GM18909 (cell line): ENCODE measurements around the gene HSPA12A.

Experiments
- ATAC-seq: cut with Tn5 transposase; IDR thresholded peaks from one replicate; pipeline ENCODE4 v1.9.1; 2021; ENCODE audit warnings: mild to moderate bottlenecking; ENCODE audit not compliant: unreplicated experiment, poor library complexity

The HSPA12A gene

DNA sequence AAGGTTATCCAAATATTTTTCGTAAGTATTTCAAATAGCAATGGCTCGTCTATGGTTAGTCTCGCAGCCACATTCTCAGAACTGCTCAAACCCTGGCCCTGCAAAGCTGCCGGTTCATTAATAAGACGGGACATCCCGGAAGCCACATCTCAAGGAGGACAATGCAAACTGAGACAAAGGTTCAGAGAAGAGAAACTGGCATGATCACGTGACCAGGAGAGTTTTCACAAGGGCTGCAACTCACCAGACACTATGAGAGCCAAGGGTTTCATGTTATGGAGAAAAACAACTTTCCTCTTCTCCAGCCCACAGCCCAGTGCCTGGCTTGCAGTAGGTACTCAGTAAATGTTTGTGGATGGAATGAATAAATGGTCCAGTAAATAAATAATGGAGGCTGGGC is 5.0 kb upstream of the HSPA12A start:
- no peak for ATAC-seq

DNA sequence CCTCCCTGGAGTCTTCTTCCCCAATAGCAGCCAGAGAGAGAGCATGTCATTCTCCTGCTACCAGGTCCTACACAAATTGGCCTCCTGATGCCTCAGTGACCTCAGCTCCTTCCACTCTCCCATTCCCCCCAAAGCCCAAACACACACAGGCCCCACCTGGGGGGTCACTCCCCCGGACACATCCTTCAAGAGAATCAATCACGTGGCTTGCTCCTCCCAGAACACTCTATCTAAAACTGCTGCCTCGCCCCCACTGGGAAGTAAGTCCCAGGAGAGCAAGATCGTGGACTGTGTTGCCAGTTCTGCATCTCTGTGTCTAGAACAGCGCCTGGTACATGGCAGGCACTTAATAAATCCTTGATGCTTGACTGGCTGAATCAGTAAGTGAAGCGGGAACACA is 2.5 kb upstream of the HSPA12A start:
- no peak for ATAC-seq

DNA sequence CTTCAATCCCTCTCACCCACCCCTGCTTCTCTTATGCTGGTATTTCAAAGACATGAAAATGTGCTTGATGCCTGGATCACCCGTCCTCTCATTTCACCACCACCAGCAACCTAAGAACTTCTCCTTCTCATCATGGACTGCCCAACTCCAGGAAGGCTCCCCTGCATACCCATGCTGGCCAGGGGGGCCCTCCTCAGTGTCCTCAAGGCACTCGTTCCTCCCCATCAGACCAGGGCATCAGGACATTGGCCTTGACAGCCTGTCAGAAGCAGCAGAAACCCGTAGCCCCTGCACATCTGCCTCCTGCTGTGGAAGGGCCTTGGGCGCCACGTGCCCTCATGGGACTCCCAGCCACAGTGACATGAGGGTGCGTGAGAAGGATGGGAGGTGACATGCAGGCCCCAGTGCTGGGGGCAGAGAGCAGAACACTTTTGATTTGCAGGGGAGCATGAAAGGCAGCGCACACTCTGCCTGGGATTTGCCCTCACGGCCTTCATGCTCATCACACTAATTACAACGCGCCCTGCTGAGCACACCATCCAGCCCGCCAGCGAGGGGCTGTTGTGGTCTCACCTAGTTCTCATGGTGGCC is 1.9 kb upstream of the HSPA12A start:
- no peak for ATAC-seq

DNA sequence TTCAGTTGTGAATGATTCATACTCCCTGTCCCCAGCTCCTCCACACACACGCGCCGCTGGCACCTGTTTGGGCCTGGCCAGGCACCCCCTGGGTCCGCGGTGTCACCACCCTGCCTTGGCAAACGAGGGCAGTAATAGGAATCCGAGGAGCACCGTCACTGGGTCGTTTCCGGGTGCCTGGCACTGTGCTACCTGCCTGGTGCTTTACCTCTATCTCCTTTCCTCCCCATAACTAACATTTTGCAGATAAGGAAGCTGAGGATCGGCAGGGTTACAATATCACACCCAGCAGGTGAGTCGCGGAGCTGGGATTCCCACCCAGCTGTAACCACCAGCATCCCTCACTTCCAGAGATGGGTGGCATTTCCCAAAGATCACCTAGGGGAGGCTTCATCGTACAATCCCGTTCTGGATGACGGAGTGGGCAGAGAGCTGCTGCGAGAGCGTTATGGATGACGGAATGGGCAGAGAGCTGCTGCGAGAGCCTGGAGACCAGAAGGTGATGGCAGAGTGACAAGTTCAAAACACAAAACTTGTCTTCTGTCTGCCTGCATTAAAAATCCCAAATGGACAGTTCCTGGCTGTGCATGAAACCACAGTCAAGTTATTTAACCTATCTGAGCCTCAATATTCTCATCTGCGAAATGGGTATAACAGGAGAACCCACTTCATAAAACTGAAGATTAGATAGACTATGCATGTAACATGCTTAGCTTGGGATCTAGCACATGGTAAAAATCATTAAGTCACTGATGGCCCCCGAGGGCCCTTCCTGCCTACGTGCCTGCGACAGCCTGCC is 1.1 kb upstream of the HSPA12A start:
- ATAC-seq, result no peak

DNA sequence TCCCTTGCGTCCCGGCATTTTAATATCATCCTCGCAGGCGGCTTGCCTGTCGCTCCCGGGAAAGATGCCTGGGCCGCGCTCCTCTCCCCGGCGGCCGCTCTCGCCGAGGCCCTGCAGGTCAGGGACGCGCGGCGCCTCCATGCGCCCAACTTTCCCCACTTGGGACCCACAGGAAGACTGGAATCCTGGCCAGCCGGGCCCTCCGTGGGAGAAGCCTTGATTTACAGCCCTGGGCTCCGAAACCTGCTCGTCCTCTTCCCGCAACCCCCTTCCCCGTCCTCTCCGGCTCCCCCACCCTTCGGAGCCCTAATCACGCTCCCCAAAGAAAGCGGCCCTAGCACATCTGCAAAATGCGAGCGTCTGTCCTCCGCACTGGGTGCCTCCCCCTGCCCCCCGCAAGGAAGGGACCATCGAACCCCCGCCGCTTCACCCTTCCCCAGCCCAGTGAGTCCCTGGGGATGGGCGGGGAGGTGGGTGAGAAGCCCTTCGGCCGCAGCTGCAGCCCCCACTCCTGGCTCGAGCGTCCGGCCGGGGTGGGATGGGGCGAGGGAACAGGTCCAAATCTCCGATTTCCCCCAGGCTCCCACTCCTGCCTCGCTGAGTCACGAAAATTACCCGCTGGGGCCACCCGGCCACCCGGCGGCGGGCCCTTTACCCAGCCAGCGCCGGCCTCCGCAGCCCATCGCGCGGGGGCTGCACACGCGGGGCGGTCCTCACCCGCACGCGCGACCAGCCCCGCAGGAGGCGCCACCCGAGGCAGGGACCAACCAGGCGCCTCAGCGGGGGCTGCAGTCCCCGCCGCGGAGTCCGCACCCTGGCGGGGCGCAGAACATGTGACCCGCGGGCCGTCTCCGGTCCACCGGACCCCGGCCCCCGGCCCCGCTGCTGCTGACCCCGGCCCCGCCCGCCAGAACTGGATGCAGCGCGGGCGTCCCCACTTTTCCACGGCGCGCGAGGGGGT is 695 bp downstream of the HSPA12A start:
- ATAC-seq, result peak; percentile 9

DNA sequence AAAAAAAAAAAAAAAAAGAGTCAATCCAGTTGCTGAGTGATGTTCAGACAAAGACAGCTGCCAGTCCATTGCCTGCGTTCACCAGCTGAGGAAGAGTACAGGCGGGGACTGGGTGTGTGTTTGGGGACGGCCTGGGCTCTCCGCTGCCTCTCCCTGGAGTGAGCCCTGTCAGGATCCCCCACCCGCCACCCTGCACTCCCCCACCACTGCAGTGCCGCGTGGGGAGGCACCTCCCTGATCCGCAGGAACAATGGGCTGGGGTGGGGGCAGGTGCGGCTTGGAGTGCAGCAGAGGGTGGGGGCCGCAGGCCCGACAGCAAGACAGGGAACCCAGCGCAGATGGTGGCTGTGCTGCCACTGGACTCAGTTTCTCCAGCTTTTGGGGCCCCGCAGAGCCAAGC is 1.4 kb downstream of the HSPA12A start:
- ATAC-seq, result no peak

GRCh38 chr10:116738339-116738738 is 4.0 kb downstream of the HSPA12A start:
- no peak for ATAC-seq

GRCh38 chr10:116737627-116738327 is 4.6 kb downstream of the HSPA12A start:
- no peak for ATAC-seq

DNA sequence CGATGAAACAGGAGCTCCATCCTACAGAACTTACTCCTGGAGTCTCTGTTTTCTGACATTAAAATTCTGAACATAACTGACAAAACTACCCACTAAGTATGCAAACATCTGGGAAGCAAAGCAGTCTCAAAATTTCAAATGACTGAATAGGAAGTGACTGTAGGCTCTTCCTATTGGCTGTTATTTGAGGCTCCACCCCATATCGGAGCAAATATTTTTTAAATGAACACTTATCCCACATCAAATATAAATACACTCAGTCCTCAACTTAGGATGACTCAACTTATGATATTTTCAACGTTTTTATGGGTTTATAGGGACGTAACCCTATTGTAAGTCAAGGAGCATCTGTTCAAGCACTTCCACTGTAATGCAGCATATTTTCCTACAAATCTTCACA is 8.8 kb downstream of the HSPA12A start:
- ATAC-seq, result no peak

- ATAC-seq, result no peak
Observed at GRCh38 chr10:116732573-116732972, 9.8 kb downstream of the HSPA12A start.

DNA sequence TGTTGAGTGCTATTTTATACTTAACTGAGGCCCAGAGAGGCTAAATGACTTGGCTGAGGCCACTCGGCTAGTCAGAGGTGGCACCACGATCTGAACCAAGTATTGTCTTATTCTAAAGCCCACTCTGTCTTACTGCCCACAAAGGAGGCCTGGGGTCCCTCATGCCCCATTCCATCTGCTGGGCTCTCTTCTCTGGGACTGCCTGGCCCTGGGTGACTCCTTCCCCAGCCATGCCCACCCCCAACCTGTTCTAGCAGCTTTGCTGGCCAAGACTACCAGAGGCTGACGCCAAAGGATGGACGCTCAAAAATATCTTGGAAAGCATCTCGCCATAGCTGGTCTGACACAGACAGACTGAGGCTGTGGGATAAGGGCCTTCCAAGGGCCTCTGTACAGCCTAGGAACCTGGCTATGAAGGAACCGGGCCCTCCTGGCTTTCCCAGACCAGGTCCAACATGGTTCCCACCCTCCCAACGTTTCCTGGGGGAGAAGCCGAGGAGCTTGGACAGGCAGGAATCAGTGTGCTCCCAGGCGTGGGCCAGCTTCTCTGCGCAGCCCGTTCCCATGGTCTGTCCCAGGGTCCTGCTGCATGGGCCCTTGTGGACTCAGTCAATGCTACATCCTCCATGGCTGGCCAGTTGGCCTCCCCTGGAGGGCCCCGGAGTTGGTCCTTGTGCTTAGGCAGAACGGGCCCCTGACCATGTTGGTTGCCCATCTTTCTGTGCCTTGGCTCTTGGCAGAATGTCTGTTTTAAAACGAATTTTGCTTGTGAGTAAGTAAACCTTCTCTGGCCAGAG is 11.7 kb downstream of the HSPA12A start:
- no peak for ATAC-seq

GRCh38 chr10:116729243-116729642 is 13.1 kb downstream of the HSPA12A start:
- no peak for ATAC-seq

- ATAC-seq, result no peak
Observed at GRCh38 chr10:116728526-116729096, 13.8 kb downstream of the HSPA12A start.

GRCh38 chr10:116723428-116724281 is 18.7 kb downstream of the HSPA12A start:
- ATAC-seq, result no peak

DNA sequence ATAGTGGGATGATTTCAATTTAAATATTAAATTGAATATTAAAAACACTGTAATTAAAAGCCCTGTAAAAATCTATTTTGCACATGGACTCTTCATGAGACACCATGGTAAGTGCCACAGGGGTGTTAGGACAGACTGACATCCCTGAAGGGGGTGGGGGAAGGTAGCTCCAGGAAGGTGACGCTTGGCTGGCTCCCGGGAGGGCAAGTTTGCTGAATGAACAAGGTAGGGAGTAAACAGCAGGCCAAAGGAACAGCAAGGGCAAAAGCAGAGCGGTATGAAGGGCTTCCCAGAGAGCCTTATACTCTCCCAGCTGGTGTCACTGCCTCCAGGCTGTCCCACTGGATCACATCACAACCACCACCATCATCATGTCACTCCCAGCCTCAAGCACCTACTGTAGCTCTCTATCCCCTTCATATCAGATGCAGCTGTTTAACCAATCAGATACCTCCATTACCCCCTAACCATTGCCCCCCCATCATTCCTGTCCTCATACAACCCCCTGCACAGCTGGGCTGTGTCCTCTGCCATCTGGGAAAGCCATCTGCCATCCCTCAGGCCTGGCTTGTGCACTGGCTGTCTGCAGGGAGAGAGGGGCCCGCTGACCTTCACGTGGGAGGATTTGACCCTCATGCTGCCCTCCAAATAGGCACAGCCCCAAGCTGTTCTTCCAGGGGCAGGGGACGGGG is 19.5 kb downstream of the HSPA12A start:
- no peak for ATAC-seq

GRCh38 chr10:116721547-116722392 is 20.6 kb downstream of the HSPA12A start:
- ATAC-seq, result no peak
